H9 (cell line): ENCODE measurements around the gene NRXN3. TPM values are rescaled to one million over a fixed set of nuclear protein-coding genes. Genes with fewer than 3 reads are reported as not detected.

Source experiments
- DNase-seq: peaks from one replicate; pipeline ENCODE4 v3.0.0-alpha.2; 2017
- H2AFZ ChIP-seq: one replicate; pipeline ENCODE4 v1.6.1; 2013; ENCODE audit warnings: mild to moderate bottlenecking, low read length, control low read depth, moderate library complexity
- H2AK5ac ChIP-seq: 2 replicates; pipeline ENCODE4 v1.6.1; 2013; ENCODE audit warnings: low read length, control low read depth, mixed read lengths; ENCODE audit not compliant: insufficient read length
- H2BK120ac ChIP-seq: one replicate; pipeline ENCODE4 v1.6.1; 2013; ENCODE audit warnings: low read depth, mild to moderate bottlenecking, low read length, control low read depth, inconsistent platforms; ENCODE audit not compliant: poor library complexity, severe bottlenecking
- H2BK12ac ChIP-seq: 2 replicates; pipeline ENCODE4 v1.6.1; 2013; ENCODE audit warnings: low read length, control low read depth, mixed read lengths, low read depth; ENCODE audit not compliant: insufficient read length
- H2BK15ac ChIP-seq: 2 replicates; pipeline ENCODE4 v1.6.1; 2013; ENCODE audit warnings: low read depth, low read length, control low read depth
- H2BK20ac ChIP-seq: one replicate; pipeline ENCODE4 v1.6.1; 2013; ENCODE audit warnings: low read depth, mild to moderate bottlenecking, low read length, control low read depth, inconsistent platforms; ENCODE audit not compliant: poor library complexity, severe bottlenecking
- H2BK5ac ChIP-seq: 2 replicates; pipeline ENCODE4 v1.6.1; 2013; ENCODE audit warnings: low read length, control low read depth, mixed read lengths; ENCODE audit not compliant: insufficient read length
- H3K14ac ChIP-seq: 2 replicates; pipeline ENCODE4 v1.6.1; 2013; ENCODE audit warnings: low read length, control low read depth; ENCODE audit not compliant: insufficient read depth
- H3K18ac ChIP-seq: 2 replicates; pipeline ENCODE4 v1.6.1; 2013; ENCODE audit warnings: low read depth, mild to moderate bottlenecking, mixed read lengths, low read length, control low read depth; ENCODE audit not compliant: insufficient read length
- H3K23ac ChIP-seq: 2 replicates; pipeline ENCODE4 v1.6.1; 2013; ENCODE audit warnings: low read length, control low read depth, mixed read lengths, low read depth; ENCODE audit not compliant: insufficient read length
- H3K23me2 ChIP-seq: 2 replicates; pipeline ENCODE4 v1.6.1; 2013; ENCODE audit warnings: low read depth, mild to moderate bottlenecking, mixed read lengths, low read length, control low read depth; ENCODE audit not compliant: insufficient read length, poor library complexity, severe bottlenecking
- H3K27ac ChIP-seq: 2 replicates; pipeline ENCODE4 v1.5.1; 2013; ENCODE audit warnings: low read length, control low read depth, mixed read lengths, low read depth; ENCODE audit not compliant: insufficient read length
- H3K27me3 ChIP-seq: 2 replicates; pipeline ENCODE4 v1.6.1; 2013; ENCODE audit warnings: low read length, control low read depth, inconsistent platforms; ENCODE audit not compliant: insufficient read depth
- H3K4ac ChIP-seq: 2 replicates; pipeline ENCODE4 v1.6.1; 2013; ENCODE audit warnings: low read depth, mild to moderate bottlenecking, control low read depth, inconsistent platforms, low read length, moderate library complexity
- H3K4me1 ChIP-seq: 2 replicates; pipeline ENCODE4 v1.6.1; 2013; ENCODE audit warnings: low read length, control low read depth, inconsistent platforms; ENCODE audit not compliant: insufficient read depth
- H3K4me2 ChIP-seq: 2 replicates; pipeline ENCODE4 v1.6.1; 2013; ENCODE audit warnings: low read length, control low read depth, mixed read lengths; ENCODE audit not compliant: insufficient read length, insufficient read depth
- H3K56ac ChIP-seq: 2 replicates; pipeline ENCODE4 v1.6.1; 2013; ENCODE audit warnings: low read depth, mild to moderate bottlenecking, mixed read lengths, low read length, control low read depth; ENCODE audit not compliant: insufficient read length
- H3K79me1 ChIP-seq: 2 replicates; pipeline ENCODE4 v1.6.1; 2013; ENCODE audit warnings: low read depth, mild to moderate bottlenecking, moderate library complexity, low read length, control low read depth, inconsistent platforms; ENCODE audit not compliant: insufficient read depth, poor library complexity, severe bottlenecking
- H3K79me2 ChIP-seq: 2 replicates; pipeline ENCODE4 v1.6.1; 2013; ENCODE audit warnings: low read length, control low read depth, inconsistent platforms; ENCODE audit not compliant: insufficient read depth
- H3K9ac ChIP-seq: 2 replicates; pipeline ENCODE4 v1.6.1; 2013; ENCODE audit warnings: low read length, control low read depth, mixed read lengths; ENCODE audit not compliant: insufficient read length; ENCODE audit errors: extremely low read depth
- H3K9me3 ChIP-seq: one replicate; pipeline ENCODE4 v1.6.1; 2013; ENCODE audit warnings: low read depth, low read length, inconsistent platforms; ENCODE audit not compliant: control insufficient read depth
- H3T11ph ChIP-seq: one replicate; pipeline ENCODE4 v1.6.1; 2013; ENCODE audit warnings: mild to moderate bottlenecking, low read length, control low read depth, inconsistent platforms
- H4K20me1 ChIP-seq: one replicate; pipeline ENCODE4 v1.6.1; 2013; ENCODE audit not compliant: control insufficient read depth, insufficient read length, insufficient read depth
- H4K5ac ChIP-seq: 2 replicates; pipeline ENCODE4 v1.6.1; 2013; ENCODE audit warnings: low read depth, mild to moderate bottlenecking, mixed read lengths, low read length, control low read depth; ENCODE audit not compliant: insufficient read length
- H4K8ac ChIP-seq: replicated peaks from 2 replicates; pipeline ENCODE4 v1.6.1; 2013; ENCODE audit warnings: low read length, control low read depth, mixed read lengths, low read depth; ENCODE audit not compliant: insufficient read length
- H4K91ac ChIP-seq: 2 replicates; pipeline ENCODE4 v1.6.1; 2013; ENCODE audit warnings: low read depth, mild to moderate bottlenecking, moderate library complexity, mixed read lengths, low read length, control low read depth; ENCODE audit not compliant: insufficient read length
- H3K27ac Mint-ChIP-seq, 3 experiments: 2 replicates in 2 of 3; 3 replicates in 1 of 3; pipeline ENCODE4 v1.8.0; 2020 to 2021; ENCODE audit warnings: mixed read lengths in 3 of 3, mild to moderate bottlenecking in 1 of 3, moderate library complexity in 1 of 3
- H3K27me3 Mint-ChIP-seq: 2 replicates; pipeline ENCODE4 v1.8.0; 2021; ENCODE audit warnings: low read depth, mild to moderate bottlenecking, moderate library complexity, mixed read lengths
- H3K36me3 Mint-ChIP-seq, 3 experiments: 2 replicates in 2 of 3; 3 replicates in 1 of 3; pipeline ENCODE4 v1.8.0; 2020 to 2021; ENCODE audit warnings: low read depth in 3 of 3, mixed read lengths in 3 of 3; ENCODE audit not compliant: insufficient read depth in 1 of 3
- H3K4me1 Mint-ChIP-seq, 2 experiments: 2 replicates each; pipeline ENCODE4 v1.8.0; 2020; ENCODE audit warnings: mixed read lengths in 2 of 2
- H3K4me3 Mint-ChIP-seq, 2 experiments: 2 replicates in 1 of 2; 3 replicates in 1 of 2; pipeline ENCODE4 v1.8.0; 2020 to 2021; ENCODE audit warnings: mild to moderate bottlenecking in 2 of 2, mixed read lengths in 2 of 2, moderate library complexity in 1 of 2
- H3K9me3 Mint-ChIP-seq, 2 experiments: 2 replicates in 1 of 2; 3 replicates in 1 of 2; pipeline ENCODE4 v1.8.0; 2020; ENCODE audit warnings: mild to moderate bottlenecking in 2 of 2, mixed read lengths in 2 of 2, moderate library complexity in 1 of 2
- WGBS: extraction: QIAGEN DNeasy Blood & Tissue Kit; methylation state at CpG from one replicate; pipeline ENCODE4 v1.1.7; 2013; ENCODE audit warnings: missing lambda C conversion rate, low lambda C conversion rate, mixed read lengths; ENCODE audit not compliant: insufficient read length; ENCODE audit errors: extremely low coverage; 5-methylcytosine and 5-hydroxymethylcytosine counted together
- total RNA-seq: library from RNA; stranded (reverse); gene quantifications from 2 replicates; pipeline ENCODE4 v1.2.1, GENCODE V29; 2021
- TF ChIP-seq, protein P1 (sequence below): fragments of 200-600 bp; sonication (generic); conservative IDR thresholded peaks from 3 replicates; pipeline ENCODE4 v1.8.0; 2021; ENCODE audit warnings: antibody characterized with exemption, mild to moderate bottlenecking

Gene NRXN3
- total RNA-seq, 1 experiment from 2014 or later: 1.8 TPM

GRCh38 chr14:79331830-79332229 is 1161.7 kb downstream of the NRXN3 start:
- H3K4me1 Mint-ChIP-seq: peaks cover 30 to 32% of the 10 kb centered on the region in 2 experiments

More at GRCh38 chr14:79331830-79332229, 1161.7 kb downstream of the NRXN3 start:
- Histone ChIP-seq H2BK12ac (no peak overlapping the region), H3K23ac (no peak overlapping the region), H4K5ac (no peak overlapping the region), H3K9me3 (no peaks in the 10 kb centered on the region), H4K91ac (no peak overlapping the region), H4K20me1 (no peaks in the 10 kb centered on the region), H4K8ac (no peak overlapping the region), H3K27ac (no peak overlapping the region), H3K23me2 (no peaks in the 10 kb centered on the region), H2AK5ac (no peak overlapping the region), H3K4ac (no peak overlapping the region), H2BK20ac (no peak overlapping the region), H3K79me1 (no peaks in the 10 kb centered on the region), H3K79me2 (no peaks in the 10 kb centered on the region), H3K27me3 (no peaks in the 10 kb centered on the region), H3K56ac (no peak overlapping the region), H2AFZ (no peak overlapping the region), H3T11ph (no peak overlapping the region), H2BK120ac (no peak overlapping the region), H3K18ac (no peak overlapping the region), H2BK5ac (no peak overlapping the region), H2BK15ac (no peak overlapping the region), H3K4me1 (peaks cover 5% of the 10 kb centered on the region; the same call in 1 of the 2 replicates), H3K14ac (no peak overlapping the region), H3K9ac (no peak overlapping the region), H3K4me2 (no peak overlapping the region)
- H3K36me3 Mint-ChIP-seq: no peaks in the 10 kb centered on the region
- no CpG with 5 or more reads among the region's 4 CpGs for WGBS
- TF ChIP-seq, protein P1, sequence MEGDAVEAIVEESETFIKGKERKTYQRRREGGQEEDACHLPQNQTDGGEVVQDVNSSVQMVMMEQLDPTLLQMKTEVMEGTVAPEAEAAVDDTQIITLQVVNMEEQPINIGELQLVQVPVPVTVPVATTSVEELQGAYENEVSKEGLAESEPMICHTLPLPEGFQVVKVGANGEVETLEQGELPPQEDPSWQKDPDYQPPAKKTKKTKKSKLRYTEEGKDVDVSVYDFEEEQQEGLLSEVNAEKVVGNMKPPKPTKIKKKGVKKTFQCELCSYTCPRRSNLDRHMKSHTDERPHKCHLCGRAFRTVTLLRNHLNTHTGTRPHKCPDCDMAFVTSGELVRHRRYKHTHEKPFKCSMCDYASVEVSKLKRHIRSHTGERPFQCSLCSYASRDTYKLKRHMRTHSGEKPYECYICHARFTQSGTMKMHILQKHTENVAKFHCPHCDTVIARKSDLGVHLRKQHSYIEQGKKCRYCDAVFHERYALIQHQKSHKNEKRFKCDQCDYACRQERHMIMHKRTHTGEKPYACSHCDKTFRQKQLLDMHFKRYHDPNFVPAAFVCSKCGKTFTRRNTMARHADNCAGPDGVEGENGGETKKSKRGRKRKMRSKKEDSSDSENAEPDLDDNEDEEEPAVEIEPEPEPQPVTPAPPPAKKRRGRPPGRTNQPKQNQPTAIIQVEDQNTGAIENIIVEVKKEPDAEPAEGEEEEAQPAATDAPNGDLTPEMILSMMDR: no peak
- no peak for DNase-seq
- no peaks in the 10 kb centered on the region; the same call in 1 of the 2 replicates for H3K27me3 Mint-ChIP-seq
- H3K9me3 Mint-ChIP-seq: no peaks in the 10 kb centered on the region
- no peak overlapping the region for H3K27ac Mint-ChIP-seq
- H3K4me3 Mint-ChIP-seq: no peak overlapping the region
